ENCODE results near the gene CHMP1A. TPM values are rescaled to one million over a fixed set of nuclear protein-coding genes. Genes with fewer than 3 reads are reported as not detected.
"Not testable (repeated sequence)": the region's sequence is repeated elsewhere in the genome, so short reads cannot be mapped to it uniquely, and the experiment has no call there.

Gene CHMP1A
- total and polyA plus RNA-seq, 7 experiments from 2014 or later: 54.7 to 99.0 (median 65.8) TPM

DNA sequence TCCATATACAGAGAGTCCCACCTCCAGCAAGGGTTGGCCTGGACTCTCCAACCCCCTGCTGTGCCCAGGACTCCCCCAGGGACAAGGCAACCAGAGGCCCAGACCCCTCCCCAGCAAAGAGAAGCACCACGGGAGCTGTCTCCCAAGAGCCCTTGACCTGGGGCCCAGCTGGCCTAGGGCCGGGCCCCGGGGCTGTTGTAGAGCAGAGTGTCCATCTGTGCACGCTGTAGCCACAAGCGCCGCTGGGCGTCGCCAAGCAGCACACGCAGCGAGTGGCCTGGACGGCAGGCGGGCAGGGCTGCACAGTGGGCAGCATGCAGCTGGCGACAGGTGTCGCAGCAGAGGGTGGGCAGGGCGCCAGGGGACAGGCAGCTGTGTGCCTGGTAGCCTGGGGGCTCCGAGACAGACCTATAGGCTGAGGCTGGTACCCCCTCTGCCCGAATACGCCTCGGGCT lies 39.7 kb upstream of the CHMP1A start:
- no peaks in the 10 kb centered on the region for H3K9me3 Mint-ChIP-seq
- POLR2A ChIA-PET: interaction anchor here (0.6 kb wide), 1 partner anchor 176 kb away, joined by 3 read pairs; the partner anchor contains the start of gene TCF25
- H3K4me3 ChIP-seq (ENCODE audit: low read length): no peak overlapping the region

DNA sequence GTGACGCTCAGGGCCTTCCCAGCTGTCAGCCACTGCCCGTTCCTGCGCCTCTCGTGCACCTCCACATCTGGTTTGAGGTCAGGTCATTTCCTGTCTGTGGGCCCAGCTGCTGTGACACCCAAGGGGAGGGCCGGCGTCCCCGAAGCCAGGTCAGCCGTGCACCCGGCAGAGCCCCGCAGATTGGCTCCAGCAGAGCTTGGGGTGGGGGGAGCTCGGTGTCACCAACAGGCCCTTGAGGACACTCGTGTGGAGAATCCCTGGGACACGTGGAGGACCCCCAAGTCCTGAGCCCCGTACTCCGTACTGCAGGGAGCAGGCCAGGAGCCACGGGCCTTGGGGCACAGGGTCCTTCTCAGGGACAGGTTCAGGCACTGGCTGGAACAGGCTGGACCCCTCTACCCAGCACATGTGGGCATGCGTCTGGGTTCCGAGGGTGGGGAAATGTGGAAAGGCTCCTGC lies 39.2 kb upstream of the CHMP1A start:
- Histone ChIP-seq H3K4me3 (ENCODE audit: low read length) (no peak overlapping the region), H3K9me3 (ENCODE audit: control insufficient read depth in 2 of 3, low read length in 3 of 3) (no peaks in the 10 kb centered on the region), H3K4me1 (ENCODE audit: control insufficient read depth in 2 of 2, insufficient read depth in 2 of 2, low read length in 2 of 2) (peaks cover 19 to 24% of the 10 kb centered on the region in 2 donors), H3K27ac (ENCODE audit: low read depth, low read length) (no peak overlapping the region), H3K36me3 (ENCODE audit: control insufficient read depth in 2 of 3, insufficient read depth in 3 of 3, low read length in 3 of 3) (peaks cover 0 to 49% (median 4%) of the 10 kb centered on the region in 3 experiments), H3K27me3 (ENCODE audit: control insufficient read depth in 2 of 2, insufficient read depth in 2 of 2, low read length in 2 of 2) (no peaks in the 10 kb centered on the region)
- ChIA-PET POLR2A (no interaction called here), CTCF (interaction anchor here (0.6 to 1.7 kb wide), 2 partner anchors 213 to 671 kb away, joined by 3 read pairs; no protein-coding TSS in a partner anchor)
- DNase-seq (no peak), ATAC-seq (no peak)
- Mint-ChIP-seq H3K27ac (no peak overlapping the region), H3K4me1 (peaks cover 0 to 19% (median 10%) of the 10 kb centered on the region in 7 donors), H3K27me3 (no peaks in the 10 kb centered on the region), H3K9me3 (no peaks in the 10 kb centered on the region), H3K4me3 (peak overlapping the region in 1 of 10 donors; percentile 4), H3K36me3 (peaks cover 0 to 7% (median 3%) of the 10 kb centered on the region in 5 donors)
- intact Hi-C loops (cut with micrococcal nuclease): no loop called here

More for the DNA sequence above, 39.7 kb upstream of the CHMP1A start:
- intact Hi-C loops (cut with micrococcal nuclease): no loop called here
- Histone ChIP-seq H3K27ac (ENCODE audit: low read depth, low read length) (no peak overlapping the region), H3K4me1 (ENCODE audit: control insufficient read depth in 2 of 2, insufficient read depth in 2 of 2, low read length in 2 of 2) (peaks cover 20 to 25% of the 10 kb centered on the region in 2 donors), H3K36me3 (ENCODE audit: control insufficient read depth in 2 of 3, insufficient read depth in 3 of 3, low read length in 3 of 3) (peaks cover 0 to 44% (median 3%) of the 10 kb centered on the region in 3 experiments), H3K27me3 (ENCODE audit: control insufficient read depth in 2 of 2, insufficient read depth in 2 of 2, low read length in 2 of 2) (no peaks in the 10 kb centered on the region), H3K9me3 (ENCODE audit: control insufficient read depth in 2 of 3, low read length in 3 of 3) (no peaks in the 10 kb centered on the region)
- Mint-ChIP-seq H3K27ac (no peak overlapping the region), H3K4me3 (no peak overlapping the region), H3K27me3 (no peaks in the 10 kb centered on the region), H3K4me1 (peaks cover 0 to 21% (median 12%) of the 10 kb centered on the region in 7 donors), H3K36me3 (peaks cover 0 to 6% (median 3%) of the 10 kb centered on the region in 5 donors)
- DNase-seq (no peak), ATAC-seq (no peak)
- CTCF ChIA-PET: interaction anchor here (1.7 to 4.1 kb wide), 2 partner anchors 95 to 213 kb away, joined by 3 to 52 read pairs; no protein-coding TSS in a partner anchor

DNA sequence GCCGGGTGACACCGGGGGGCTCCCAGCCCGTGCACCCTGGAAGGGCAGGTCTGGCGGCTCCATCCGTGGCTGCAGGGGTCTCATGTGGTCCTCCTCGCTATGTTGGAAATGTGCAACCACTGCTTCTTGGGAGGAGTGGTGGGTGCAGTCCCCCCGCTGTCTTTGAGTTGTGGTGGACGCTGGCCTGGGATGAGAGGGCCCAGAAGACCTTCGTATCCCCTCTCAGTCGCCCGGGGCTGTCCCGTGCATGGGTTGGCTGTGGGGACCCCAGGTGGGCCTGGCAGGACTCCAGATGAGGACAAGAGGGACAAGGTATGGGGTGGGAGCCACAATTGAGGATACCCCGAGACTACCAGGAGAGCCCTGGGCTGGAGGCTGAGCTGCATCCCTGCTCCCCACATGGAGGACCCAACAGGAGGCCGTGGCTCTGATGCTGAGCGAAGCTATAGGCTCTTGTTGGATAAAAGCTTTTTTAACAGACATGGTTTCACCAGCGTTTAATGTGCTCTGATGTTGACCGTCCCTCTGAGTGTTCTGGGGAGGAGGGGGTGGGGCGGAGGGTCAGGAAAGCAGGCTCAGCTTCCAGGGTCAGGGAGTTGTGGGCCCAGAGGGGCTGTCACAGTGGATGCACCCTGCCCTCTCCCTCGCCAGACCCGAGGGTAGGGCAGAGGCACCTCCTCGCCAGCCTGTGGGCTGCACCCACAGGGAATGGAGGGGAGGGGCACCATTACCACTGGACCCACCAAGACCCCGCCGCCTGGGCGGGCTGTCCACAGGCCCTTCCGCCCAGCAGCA lies 38.6 kb upstream of the CHMP1A start:
- Histone ChIP-seq H3K4me3 (ENCODE audit: low read length) (no peak overlapping the region), H3K27ac (ENCODE audit: low read depth, low read length) (no peak overlapping the region), H3K27me3 (ENCODE audit: control insufficient read depth in 2 of 2, insufficient read depth in 2 of 2, low read length in 2 of 2) (no peaks in the 10 kb centered on the region), H3K4me1 (ENCODE audit: control insufficient read depth in 2 of 2, insufficient read depth in 2 of 2, low read length in 2 of 2) (peaks cover 19 to 24% of the 10 kb centered on the region in 2 donors), H3K36me3 (ENCODE audit: control insufficient read depth in 2 of 3, insufficient read depth in 3 of 3, low read length in 3 of 3) (peaks cover 0 to 54% (median 4%) of the 10 kb centered on the region in 3 experiments), H3K9me3 (ENCODE audit: control insufficient read depth in 2 of 3, low read length in 3 of 3) (no peaks in the 10 kb centered on the region)
- H3K27ac Mint-ChIP-seq: peak overlapping the region in 2 of 9 donors; percentile 9 to 36
- no peak for ATAC-seq
- H3K9me3 Mint-ChIP-seq: no peaks in the 10 kb centered on the region
- ChIA-PET POLR2A (no interaction called here), CTCF (interaction anchor here (0.6 to 1.7 kb wide), 3 partner anchors 104 to 670 kb away, joined by 3 to 5 read pairs (median 3); no protein-coding TSS in a partner anchor)
- intact Hi-C loops (cut with micrococcal nuclease): no loop called here
- peaks cover 0 to 11% (median 3%) of the 10 kb centered on the region in 5 donors for H3K36me3 Mint-ChIP-seq
- peaks cover 0 to 19% (median 10%) of the 10 kb centered on the region in 7 donors for H3K4me1 Mint-ChIP-seq
- H3K4me3 Mint-ChIP-seq: peak overlapping the region in 1 of 10 donors; percentile 4
- no peak for DNase-seq
- H3K27me3 Mint-ChIP-seq: no peaks in the 10 kb centered on the region

DNA sequence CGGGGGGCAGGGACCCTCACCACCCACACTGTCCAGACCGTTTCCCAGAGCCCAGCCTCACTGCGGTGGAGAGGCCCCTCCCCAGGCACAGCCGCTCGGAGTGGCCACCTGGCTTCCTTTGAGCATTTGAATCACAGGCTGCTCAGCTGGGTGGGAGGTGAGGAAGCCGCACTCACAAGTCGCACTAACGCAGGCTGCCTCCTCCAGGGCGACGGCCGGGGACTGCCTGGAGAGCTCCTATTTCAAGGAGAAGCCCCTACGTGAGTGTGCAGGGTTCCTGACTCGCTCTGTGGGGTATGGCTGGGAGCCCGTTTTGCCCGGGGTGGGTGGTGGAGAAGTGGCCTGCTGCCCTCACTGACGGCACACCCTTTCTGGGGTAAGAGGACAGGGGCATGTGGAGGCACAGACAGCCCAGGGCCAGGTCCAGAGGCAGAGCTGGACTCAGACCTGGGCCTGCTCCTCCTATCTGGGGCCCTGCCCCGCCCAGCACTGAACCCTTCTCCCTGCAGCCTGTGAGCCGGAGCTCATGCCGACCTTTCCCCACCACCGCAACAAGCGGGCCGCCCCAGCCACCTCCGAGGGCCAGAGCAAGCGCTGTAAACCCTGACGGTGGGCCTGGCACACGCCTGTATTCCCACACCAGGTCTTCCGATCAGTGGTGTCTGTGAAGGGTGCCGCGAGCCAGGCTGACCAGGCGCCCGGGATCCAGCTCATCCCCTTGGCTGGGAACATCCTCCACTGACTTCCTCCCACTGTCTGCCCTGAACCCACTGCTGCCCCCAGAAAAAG lies 37.8 kb upstream of the CHMP1A start:
- ATAC-seq (no peak), DNase-seq (no peak)
- CTCF ChIA-PET: interaction anchor here (0.6 kb wide), 1 partner anchor 103 kb away, joined by 5 read pairs; no protein-coding TSS in a partner anchor
- Histone ChIP-seq H3K36me3 (ENCODE audit: control insufficient read depth in 2 of 3, insufficient read depth in 3 of 3, low read length in 3 of 3) (peaks cover 0 to 60% (median 4%) of the 10 kb centered on the region in 3 experiments), H3K27ac (ENCODE audit: low read depth, low read length) (no peak overlapping the region), H3K4me3 (ENCODE audit: low read length) (no peak overlapping the region), H3K9me3 (ENCODE audit: control insufficient read depth in 2 of 3, low read length in 3 of 3) (no peaks in the 10 kb centered on the region), H3K4me1 (ENCODE audit: control insufficient read depth in 2 of 2, insufficient read depth in 2 of 2, low read length in 2 of 2) (peaks cover 13 to 17% of the 10 kb centered on the region in 2 donors), H3K27me3 (ENCODE audit: control insufficient read depth in 2 of 2, insufficient read depth in 2 of 2, low read length in 2 of 2) (no peaks in the 10 kb centered on the region)
- Mint-ChIP-seq H3K27me3 (no peaks in the 10 kb centered on the region), H3K4me1 (peaks cover 2 to 19% (median 10%) of the 10 kb centered on the region in 7 donors), H3K36me3 (peaks cover 0 to 12% (median 3%) of the 10 kb centered on the region in 5 donors), H3K9me3 (no peaks in the 10 kb centered on the region), H3K27ac (peak overlapping the region in 1 of 9 donors; percentile 36), H3K4me3 (no peak overlapping the region)
- POLR2A ChIA-PET: interaction anchor here (0.6 kb wide), 1 partner anchor 46 kb away, joined by 4 read pairs; no protein-coding TSS in a partner anchor
- intact Hi-C loops (cut with micrococcal nuclease): no loop called here

DNA sequence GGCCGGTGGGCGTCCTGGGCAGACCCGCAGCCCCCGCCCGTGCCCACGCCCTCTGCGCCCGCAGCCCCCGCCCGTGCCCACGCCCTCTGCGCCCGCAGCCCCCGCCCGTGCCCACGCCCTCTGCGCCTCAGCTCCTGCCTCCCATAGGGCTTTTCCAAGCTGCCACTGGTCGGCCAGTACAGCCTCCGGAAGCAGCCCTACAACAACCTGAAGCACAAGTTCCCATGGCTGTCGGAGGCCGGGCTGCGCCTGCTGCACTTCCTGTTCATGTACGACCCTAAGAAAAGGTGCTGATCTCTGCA lies 37.2 kb upstream of the CHMP1A start:
- POLR2A ChIA-PET: interaction anchor here (0.6 kb wide), 1 partner anchor 31 kb away, joined by 3 read pairs; no protein-coding TSS in a partner anchor
- H3K27me3 Mint-ChIP-seq; H3K9me3 Mint-ChIP-seq; H3K27ac ChIP-seq (ENCODE audit: low read depth, low read length); H3K4me3 ChIP-seq (ENCODE audit: low read length); intact Hi-C loops (cut with micrococcal nuclease); H3K4me3 Mint-ChIP-seq; ATAC-seq; H3K9me3 ChIP-seq (ENCODE audit: control insufficient read depth in 2 of 3, low read length in 3 of 3); H3K27ac Mint-ChIP-seq; DNase-seq; CTCF ChIA-PET; H3K27me3 ChIP-seq (ENCODE audit: control insufficient read depth in 2 of 2, insufficient read depth in 2 of 2, low read length in 2 of 2): not testable (repeated sequence)
- peaks cover 0 to 64% (median 4%) of the 10 kb centered on the region in 3 experiments for H3K36me3 ChIP-seq (ENCODE audit: control insufficient read depth in 2 of 3, insufficient read depth in 3 of 3, low read length in 3 of 3)
- Mint-ChIP-seq H3K36me3 (peaks cover 0 to 17% (median 3%) of the 10 kb centered on the region in 5 donors), H3K4me1 (peaks cover 4 to 13% (median 7%) of the 10 kb centered on the region in 7 donors)
- H3K4me1 ChIP-seq (ENCODE audit: control insufficient read depth in 2 of 2, insufficient read depth in 2 of 2, low read length in 2 of 2): peaks cover 7 to 13% of the 10 kb centered on the region in 2 donors
